NCI-H128 (cell line): ENCODE measurements around the gene OFD1.

Source experiments
- DNase-seq: peaks from one replicate; lab custom pipeline; 2025; ENCODE audit not compliant: unreplicated experiment; lab: John Stamatoyannopoulos, UW

OFD1 gene

DNA sequence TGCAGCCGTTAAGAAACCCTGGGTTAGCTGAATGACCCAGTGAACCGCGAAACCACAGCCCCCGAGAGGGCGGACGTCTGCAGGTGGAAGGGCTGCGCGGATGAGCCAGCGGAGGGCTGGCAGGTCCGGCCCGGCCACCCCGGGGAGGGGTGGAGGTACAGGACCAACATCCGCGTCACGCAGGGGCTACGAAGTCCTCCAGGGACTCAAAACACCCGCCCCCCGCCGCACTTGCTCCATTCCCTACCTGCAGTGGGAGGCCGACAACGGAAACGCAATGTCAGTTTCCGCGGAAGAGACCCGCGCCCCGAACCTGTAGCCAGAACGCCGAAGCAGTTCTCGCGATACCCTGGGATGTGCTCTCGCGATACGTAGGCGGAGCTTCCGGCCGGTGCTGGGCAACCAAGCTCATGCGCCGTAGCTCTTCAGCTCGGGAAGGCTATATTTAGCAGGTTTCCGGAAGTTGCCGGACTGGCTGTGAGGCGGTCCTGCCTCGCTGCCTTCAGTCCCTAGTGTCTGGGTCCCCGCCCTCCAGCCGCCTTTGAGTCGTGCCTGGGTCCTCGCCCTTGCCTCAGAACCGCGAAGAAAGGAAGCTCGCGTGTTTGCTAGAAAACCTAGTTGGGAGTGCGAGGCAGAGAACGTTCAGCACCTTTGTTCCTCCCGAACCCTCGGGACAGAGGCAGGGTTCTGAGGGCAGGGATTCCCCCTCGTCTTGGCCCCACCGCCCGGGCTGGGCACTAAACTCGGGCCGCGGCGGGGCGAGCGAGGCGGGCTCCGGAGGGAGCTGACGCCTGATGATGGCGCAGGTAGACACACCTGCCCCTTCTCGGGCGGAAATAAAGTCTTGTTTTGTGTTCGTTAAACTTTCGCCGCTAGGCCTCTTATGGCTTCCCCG lies at the start of gene OFD1, which contains the start of gene TRAPPC2:
TSS of gene OFD1 (plus strand) at position 471 of the 895 bp plus-strand sequence. CDS start at position 795, 324 bp downstream.
TSS of gene TRAPPC2 (minus strand) at position 343 of the 895 bp plus-strand sequence. CDS start 14,657 bp downstream, outside the sequence.
- peak; percentile 84 for DNase-seq

- no peak for DNase-seq
Observed at GRCh38 chrX:13685126-13685763, 49.3 kb upstream of the OFD1 start.

DNA sequence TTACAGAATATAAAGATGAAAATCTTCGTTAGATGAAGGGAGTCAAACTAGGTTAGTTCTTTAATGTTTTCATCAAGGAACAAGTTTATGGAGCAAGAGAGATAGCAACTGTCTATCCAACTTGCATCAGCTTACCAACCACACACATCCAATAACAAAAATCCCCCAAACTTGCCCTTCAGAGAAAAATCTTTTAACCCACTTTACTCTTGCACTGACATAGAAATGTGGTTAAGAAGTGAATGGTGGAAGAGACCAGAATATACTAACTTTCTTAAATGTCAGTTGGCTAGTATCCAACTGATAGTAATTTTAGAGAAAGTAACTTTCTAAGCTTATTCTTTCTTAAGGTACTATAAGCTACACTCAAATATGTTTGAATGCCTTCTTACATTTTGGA lies 47.3 kb upstream of the OFD1 start:
- DNase-seq, result no peak

GRCh38 chrX:13688384-13688957 lies 46.1 kb upstream of the OFD1 start:
- no peak for DNase-seq

DNA sequence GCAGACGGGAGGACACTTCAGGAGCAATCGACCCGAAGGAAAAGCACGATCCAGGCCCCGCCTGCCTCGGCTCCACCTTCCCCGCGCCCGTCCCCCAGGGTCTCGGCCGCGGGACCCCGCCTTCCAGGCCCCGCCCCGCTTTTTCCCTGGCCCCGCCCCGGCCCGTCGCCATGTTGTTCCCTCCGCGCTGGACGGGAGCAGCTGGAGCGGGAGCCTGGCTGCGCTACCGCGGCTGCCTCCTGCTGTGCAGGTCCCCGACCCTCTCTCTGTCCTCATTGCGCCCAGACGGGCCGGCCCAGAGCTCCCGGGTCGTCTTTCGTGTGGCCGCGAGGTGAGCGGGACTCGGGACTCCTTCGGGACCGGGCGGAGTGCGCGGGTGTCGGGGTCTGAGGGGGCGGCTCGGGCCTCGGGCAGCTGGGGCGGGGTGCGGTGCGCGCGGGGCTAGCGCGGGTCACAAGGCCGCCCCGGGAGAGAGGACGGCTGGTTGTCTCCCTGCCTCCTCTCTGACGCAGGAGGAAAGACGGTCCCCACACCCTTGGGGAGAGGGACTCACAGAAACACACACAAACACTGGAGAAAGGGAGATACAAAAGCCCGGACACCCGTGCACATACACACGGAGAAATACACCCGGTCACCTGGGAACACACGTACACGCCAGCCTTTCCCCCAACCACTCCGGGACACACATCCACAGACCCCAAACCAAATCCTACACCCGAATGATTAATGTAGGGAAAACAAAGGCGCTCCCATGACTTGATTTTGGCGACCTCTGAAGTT lies 45.4 kb upstream of the OFD1 start, which contains the start of gene RAB9A:
TSS of gene RAB9A (plus strand) at position 171 of the 783 bp plus-strand sequence. CDS start 19,619 bp downstream, outside the sequence.
- peak; percentile 39 for DNase-seq

DNA sequence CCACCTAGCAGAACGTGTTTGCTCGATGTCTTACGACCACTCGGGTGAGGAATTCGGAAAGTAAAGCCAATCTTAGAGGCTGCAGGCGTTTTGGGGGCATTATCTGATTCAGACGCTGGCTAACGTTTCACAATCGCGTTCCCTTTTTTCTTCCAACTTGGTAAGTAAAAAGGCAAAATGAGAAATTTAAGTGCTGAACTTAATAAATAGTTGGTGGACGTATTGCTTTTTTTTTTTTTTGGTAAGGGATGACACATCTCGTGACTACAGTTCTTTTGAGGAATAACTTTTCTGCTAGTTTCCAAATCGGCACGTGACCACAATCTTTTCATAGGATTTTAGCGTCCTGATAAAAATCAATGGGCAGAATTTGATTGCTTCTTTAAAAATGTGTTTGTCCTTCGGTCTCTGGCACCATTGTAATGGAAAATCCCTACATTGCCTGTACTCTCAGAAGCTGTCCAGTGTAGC lies 44.8 kb upstream of the OFD1 start:
- no peak for DNase-seq

DNA sequence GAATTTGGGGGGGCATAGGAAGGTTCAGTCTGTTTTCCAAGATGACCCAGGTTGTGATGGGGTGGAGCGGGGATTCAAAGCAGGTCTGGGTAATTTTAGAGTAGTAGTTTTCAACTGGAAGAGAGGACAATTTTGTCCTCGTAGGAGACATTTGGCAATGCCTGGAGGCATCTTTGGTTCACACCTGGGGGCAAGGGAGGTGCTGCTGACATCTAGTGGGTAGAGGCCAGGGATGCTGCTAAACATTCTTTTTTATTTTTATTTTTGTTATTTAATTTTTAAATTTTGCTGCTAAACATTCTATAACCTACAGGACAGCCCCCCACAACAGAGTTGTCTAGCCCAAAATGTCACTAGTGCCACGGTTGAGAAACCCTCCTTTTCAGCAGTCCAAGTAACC lies 43.7 kb upstream of the OFD1 start:
- no peak for DNase-seq

- DNase-seq, result no peak
Observed at GRCh38 chrX:13691841-13692371, 42.6 kb upstream of the OFD1 start.

GRCh38 chrX:13692771-13693231 lies 41.7 kb upstream of the OFD1 start:
- DNase-seq, result no peak

GRCh38 chrX:13693341-13693961 lies 41.1 kb upstream of the OFD1 start:
- DNase-seq, result no peak

DNA sequence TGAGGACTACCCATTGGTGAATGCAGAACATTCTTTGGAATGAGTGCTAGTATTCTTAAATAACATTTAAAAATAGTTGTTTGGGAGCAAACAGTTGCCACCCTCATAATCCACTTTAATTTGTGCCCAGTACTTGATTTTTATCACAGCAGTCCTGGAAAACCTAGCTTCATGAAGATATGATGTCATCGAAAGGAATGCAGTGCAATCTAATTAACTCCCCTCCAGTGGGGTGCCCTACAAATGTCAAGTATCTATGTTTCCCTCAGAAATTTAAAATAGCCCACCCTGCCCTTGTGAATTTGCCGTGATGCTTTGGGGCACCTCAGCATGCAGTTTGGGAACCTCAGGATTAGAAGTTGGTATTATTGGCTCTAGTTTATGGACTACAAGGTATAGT lies 40.2 kb upstream of the OFD1 start:
- no peak for DNase-seq

GRCh38 chrX:13694983-13695382 lies 39.6 kb upstream of the OFD1 start:
- no peak for DNase-seq

- no peak for DNase-seq
Observed at GRCh38 chrX:13695601-13696115, 38.9 kb upstream of the OFD1 start.

DNA sequence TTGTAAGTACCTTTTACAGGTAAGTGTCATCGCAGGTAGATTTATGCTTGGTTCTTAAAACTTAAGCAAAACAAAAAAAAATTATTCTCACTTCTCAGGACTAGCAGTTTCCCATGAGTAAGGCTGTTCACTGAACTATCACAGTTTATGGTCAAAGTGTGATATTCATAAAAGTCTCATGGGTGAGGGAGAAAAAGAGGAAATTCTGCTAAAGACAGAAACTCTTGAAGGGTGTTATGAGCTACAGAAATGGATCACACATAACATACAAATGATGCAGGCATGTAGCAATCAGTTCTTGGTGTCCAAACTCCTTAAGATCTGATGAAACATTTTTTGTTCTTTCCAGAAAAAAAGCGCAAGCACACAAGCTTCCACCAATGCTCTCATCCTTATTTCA lies 37.1 kb upstream of the OFD1 start:
- no peak for DNase-seq

DNA sequence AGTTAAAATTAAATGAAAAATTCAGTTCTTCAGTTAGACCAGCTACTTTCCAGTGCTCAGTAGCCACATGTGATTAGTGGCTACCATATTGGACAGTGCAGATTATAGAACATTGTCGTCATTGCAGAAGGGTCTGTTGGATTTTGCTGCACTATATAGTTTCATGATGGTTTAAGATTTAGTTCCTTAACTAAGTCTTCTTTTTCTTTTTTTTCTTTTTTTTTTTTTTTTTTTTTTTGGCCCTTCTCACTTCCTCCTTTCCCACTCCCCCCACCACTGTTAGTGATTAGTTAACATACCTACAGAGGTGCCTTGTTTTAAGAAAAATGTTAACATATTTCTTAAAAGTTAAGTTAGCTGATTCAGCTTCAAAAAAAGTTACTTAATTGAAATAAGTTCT lies 36.6 kb upstream of the OFD1 start:
- no peak for DNase-seq

DNA sequence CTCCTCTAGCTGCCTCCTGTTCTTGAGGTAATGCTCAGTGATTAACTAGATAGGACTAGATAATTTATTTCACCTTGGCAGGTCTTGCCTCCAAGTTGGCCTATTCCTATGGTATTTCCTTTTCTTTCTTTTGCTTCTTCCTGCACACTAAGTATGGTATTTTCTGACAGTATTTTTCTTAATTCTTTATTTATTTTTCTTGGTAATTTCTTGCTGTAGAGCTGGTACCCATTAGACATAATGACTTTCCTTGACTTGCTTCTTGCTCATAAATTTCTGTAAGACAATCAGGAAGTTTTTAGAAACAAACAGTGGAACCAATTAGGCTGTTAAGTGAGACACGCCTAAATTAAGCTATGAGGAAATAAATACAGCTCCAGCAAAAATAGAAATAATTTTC lies 36.1 kb upstream of the OFD1 start:
- DNase-seq, result no peak

GRCh38 chrX:13699183-13699826 lies 35.2 kb upstream of the OFD1 start:
- no peak for DNase-seq

GRCh38 chrX:13700380-13700779 lies 34.2 kb upstream of the OFD1 start:
- no peak for DNase-seq

DNA sequence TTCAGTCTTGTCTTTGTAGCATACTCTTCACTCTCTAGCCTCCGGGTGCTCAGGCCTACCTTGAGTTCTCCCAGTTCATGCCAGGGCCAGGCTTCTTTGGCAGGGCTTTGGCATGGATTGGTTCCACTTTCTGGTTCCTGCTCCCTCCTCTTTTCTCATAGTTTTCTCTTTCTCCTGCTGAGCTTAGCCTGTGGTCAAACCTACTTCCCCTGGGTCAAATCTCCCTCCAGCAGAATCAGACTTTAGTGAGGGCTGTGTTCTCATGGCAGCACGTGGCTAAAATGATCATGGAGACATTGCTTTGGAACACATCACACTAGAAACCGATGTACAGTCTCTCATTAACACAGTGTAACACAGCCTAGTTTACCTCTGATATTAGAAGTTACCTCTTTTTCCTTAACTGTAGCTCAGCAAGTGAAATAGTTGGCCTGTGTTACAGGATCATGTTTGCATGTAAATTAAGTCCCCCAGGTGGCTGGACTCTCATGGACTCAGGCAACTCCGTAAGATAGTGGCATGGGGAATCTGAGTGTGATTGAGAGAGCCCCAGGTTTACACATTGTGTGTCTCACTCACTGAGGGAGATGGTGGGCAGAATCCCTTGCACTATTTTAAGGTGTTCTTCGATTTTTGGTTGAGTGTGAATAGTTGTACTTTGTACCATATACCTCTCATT lies 32.3 kb upstream of the OFD1 start:
- no peak for DNase-seq
